ENCODE data around the gene ZBTB49. TPM values are rescaled to one million over a fixed set of nuclear protein-coding genes. Genes with fewer than 3 reads are reported as not detected.

The ZBTB49 gene
- total and polyA plus RNA-seq, 11 donors, result 1.1 to 6.7 (median 3.3) TPM

- DNase-seq, result no peak
- TF ChIP-seq POLR2A (IDR thresholded peaks at IDR 0.05), result no peak
- TF ChIP-seq CTCF (IDR thresholded peaks at IDR 0.05), result no peak
- intact Hi-C loops (cut with DNase I), result loop anchor here in 1 of 10 donors (10.0 kb wide), 1 partner anchor 165 kb away; no protein-coding TSS in a partner anchor
- peak overlapping the region in 1 of 12 donors; percentile 70 for H3K27ac ChIP-seq
- 56 to 60% (median 58%) methylated on average over 9 of the region's 9 CpGs for WGBS, 4 donors
- H3K4me1 ChIP-seq, result peaks cover 0 to 17% (median 0%) of the 10 kb centered on the region in 12 donors
- no peak for ATAC-seq
- no peaks in the 10 kb centered on the region for H3K36me3 ChIP-seq
- H3K27me3 ChIP-seq, result no peaks in the 10 kb centered on the region
- no peaks in the 10 kb centered on the region for H3K9me3 ChIP-seq
- H3K4me3 ChIP-seq, result no peak overlapping the region
These were observed 30.5 kb upstream of the ZBTB49 start for GRCh38 chr4:4259484-4260100.

DNA sequence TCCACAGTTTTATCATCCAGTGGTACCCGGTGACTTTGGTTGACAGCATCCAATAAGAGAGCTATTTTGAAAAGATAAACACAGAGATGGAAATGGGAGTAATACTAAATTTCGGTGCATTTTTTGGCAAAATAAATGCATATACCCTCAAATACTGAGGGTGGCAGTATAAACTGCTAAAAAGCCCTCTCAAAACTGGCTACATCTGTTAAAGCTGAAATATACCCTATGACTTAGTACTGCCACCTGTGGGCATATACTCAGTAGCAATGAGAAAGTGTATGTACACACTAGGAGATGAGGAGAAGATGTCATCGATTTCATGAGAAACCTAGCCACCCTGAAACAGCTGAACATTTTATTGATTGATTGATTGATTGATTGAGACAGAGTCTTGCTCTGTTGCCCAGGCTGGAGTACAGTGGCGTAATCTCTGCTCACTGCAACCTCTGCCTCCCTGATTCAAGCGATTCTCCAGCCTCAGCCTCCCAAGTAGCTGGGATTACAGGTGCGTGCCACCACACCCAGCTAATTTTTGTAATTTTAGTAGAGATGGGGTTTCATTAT, 29.8 kb upstream of the ZBTB49 start:
- 65 to 82% (median 71%) methylated on average over 6 of the region's 6 CpGs for WGBS, 4 donors
- Histone ChIP-seq H3K4me3 (no peak overlapping the region), H3K4me1 (peaks cover 0 to 17% (median 0%) of the 10 kb centered on the region in 12 donors), H3K27ac (peak overlapping the region in 1 of 12 donors; percentile 70), H3K9me3 (no peaks in the 10 kb centered on the region), H3K27me3 (no peaks in the 10 kb centered on the region), H3K36me3 (no peaks in the 10 kb centered on the region)
- DNase-seq, result no peak
- intact Hi-C loops (cut with DNase I), result no loop called here
- TF ChIP-seq CTCF (IDR thresholded peaks at IDR 0.05), result peak in 7 of 12 donors; percentile 13 to 48 (median 27)
- no peak for TF ChIP-seq POLR2A (IDR thresholded peaks at IDR 0.05)
- peak in 2 of 4 donors; percentile 43 to 64 for ATAC-seq

- WGBS, 4 donors, result 84 to 91% (median 89%) methylated on average over 5 of the region's 5 CpGs
- Histone ChIP-seq H3K4me3 (no peak overlapping the region), H3K27ac (peak overlapping the region in 1 of 12 donors; percentile 90), H3K27me3 (no peaks in the 10 kb centered on the region), H3K4me1 (peaks cover 0 to 52% (median 0%) of the 10 kb centered on the region in 12 donors), H3K9me3 (no peaks in the 10 kb centered on the region), H3K36me3 (peaks cover 0 to 65% (median 45%) of the 10 kb centered on the region in 9 donors)
- ATAC-seq (no peak), DNase-seq (no peak)
- intact Hi-C loops (cut with DNase I), result no loop called here
- no peak for TF ChIP-seq CTCF (IDR thresholded peaks at IDR 0.05)
- TF ChIP-seq POLR2A (IDR thresholded peaks at IDR 0.05), result no peak
These were observed 22.1 kb upstream of the ZBTB49 start for GRCh38 chr4:4267981-4268380.

DNA sequence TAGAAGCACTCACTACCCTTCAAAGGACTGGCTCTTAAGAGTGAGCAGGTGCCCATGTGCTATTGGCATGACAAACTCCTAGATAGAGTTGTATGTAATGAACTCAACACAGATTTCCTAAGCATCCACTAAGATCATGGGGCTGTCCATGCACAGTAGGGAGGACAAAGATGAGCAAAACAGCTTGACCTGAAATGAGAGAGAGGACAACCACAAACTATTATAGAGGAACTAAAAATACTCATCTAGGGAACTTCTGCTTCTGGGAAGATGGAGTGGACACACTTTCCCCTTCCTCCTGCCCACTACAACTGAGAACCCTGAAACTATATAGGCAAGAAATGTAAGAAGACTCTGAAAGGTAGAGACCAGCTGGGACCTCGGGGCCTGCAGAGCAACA, 21.3 kb upstream of the ZBTB49 start:
- H3K36me3 ChIP-seq, result peaks cover 0 to 73% (median 53%) of the 10 kb centered on the region in 9 donors

More for the DNA sequence above, 21.3 kb upstream of the ZBTB49 start:
- H3K27me3 ChIP-seq, result no peaks in the 10 kb centered on the region
- ATAC-seq (peak in 1 of 4 donors; percentile 28), DNase-seq (no peak)
- peak overlapping the region in 1 of 12 donors; percentile 90 for H3K27ac ChIP-seq
- H3K4me1 ChIP-seq, result peaks cover 0 to 52% (median 0%) of the 10 kb centered on the region in 12 donors
- H3K9me3 ChIP-seq, result no peaks in the 10 kb centered on the region
- WGBS, 4 donors, result 78 to 100% (median 95%) methylated on average over 1 of the region's 1 CpG
- intact Hi-C loops (cut with DNase I), result no loop called here
- TF ChIP-seq CTCF (IDR thresholded peaks at IDR 0.05) (no peak), POLR2A (IDR thresholded peaks at IDR 0.05) (no peak)
- H3K4me3 ChIP-seq, result peak overlapping the region in 1 of 12 donors; percentile 18
